Right lobe of liver (tissue), 4 donors: ENCODE results near the gene TYR.

Experiments used
- CTCF ChIP-seq, 4 donors: fragments of 200-600 bp in 3 of 4; fragments of 450-650 bp in 1 of 4; IDR thresholded peaks; one replicate each; pipeline versions ENCODE4 v1.5.1 to v1.8.0; 2016 to 2022; ENCODE audit warnings: antibody characterized with exemption in 4 of 4, mild to moderate bottlenecking in 2 of 4
- POLR2A ChIP-seq: fragments of 450-650 bp; IDR thresholded peaks from one replicate; pipeline ENCODE4 v1.6.1; 2017; ENCODE audit warnings: antibody characterized with exemption, mild to moderate bottlenecking
- donor health status: DM: no; HTN: no; CAD: no.
- donor health status: DM: no; HTN: no; CAD: no.
- donor health status: DM: no; HTN: yes; CAD: no.

- TF ChIP-seq CTCF (IDR thresholded peaks at IDR 0.05) = no peak
- no peak for TF ChIP-seq POLR2A
Measured at GRCh38 chr11:89168396-89168795, 9.3 kb upstream of the TYR start.
